ENCODE measurements around the gene AMPH.
"Not testable (repeated sequence)": the region's sequence is repeated elsewhere in the genome, so short reads cannot be mapped to it uniquely, and the experiment has no call there.

AMPH gene

GRCh38 chr7:38342135-38342534 is 289.0 kb downstream of the AMPH start:
- DNase-seq; intact Hi-C loops (cut with DNase I): not testable (repeated sequence)

- intact Hi-C loops (cut with DNase I), result not testable (repeated sequence)
- peak in 1 of 42 donors; percentile 29 for DNase-seq
Measured at GRCh38 chr7:38341172-38341705, 289.9 kb downstream of the AMPH start.

DNA sequence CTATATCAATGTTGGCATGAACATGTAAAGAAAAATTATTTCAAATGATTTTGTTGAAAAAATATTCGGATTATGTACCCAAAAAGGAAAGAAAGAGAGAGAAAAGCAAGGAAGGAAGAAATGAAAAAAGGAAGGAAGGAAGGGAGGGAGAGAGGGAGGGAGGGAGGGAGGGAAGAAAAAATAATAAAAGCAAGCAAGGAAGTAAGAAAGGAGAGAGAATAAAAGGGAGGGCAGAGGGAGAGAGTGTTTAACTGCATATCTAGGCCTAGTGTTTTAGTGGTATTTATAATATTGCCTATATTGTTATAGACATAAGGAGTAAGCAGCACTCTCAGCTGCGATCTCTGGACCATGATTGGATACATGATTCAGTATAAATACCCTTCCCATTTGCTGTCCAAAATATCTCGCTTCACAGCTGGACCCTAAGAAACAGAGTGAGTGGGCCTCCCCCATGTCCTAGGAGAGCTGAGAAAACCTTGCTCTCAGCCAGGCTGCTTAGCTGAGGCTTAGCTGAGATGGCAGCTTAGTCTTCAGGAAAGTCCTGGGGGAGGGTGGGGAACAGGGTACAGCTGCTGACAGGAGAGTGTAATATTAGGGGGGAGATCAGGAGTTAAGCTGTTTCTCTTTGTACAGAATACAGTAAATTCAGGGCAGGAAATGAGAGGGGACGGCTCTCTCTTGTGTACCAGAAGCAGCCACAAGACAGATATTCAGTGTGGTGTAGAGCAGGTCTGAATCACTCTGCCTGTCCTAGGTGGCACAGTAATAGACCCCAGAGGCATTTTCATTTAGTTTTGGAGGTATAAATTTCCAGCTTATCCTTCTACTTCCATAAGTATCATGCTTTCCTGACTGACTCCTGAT is 291.0 kb downstream of the AMPH start:
- intact Hi-C loops (cut with DNase I), result no loop called here

DNA sequence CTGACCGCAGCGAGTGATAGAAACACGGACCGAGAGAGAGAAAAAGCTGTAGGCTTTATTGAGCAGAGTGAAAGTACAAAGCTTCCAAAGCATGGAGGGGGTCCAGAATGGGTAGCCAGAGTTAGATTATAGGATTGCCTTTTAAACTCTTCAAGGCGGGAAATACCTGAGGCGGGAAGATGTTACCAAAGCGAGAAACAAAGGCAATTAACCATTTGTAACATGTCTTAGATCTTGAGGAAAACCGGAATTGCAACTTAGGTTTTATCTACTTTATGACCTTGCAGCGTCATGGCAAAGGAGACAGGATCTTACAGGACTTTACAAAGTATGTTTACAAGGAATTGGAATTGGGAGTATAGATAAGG is 295.0 kb downstream of the AMPH start:
- intact Hi-C loops (cut with DNase I); DNase-seq: not testable (repeated sequence)

More for the DNA sequence above, 291.0 kb downstream of the AMPH start:
- no peak for DNase-seq

DNA sequence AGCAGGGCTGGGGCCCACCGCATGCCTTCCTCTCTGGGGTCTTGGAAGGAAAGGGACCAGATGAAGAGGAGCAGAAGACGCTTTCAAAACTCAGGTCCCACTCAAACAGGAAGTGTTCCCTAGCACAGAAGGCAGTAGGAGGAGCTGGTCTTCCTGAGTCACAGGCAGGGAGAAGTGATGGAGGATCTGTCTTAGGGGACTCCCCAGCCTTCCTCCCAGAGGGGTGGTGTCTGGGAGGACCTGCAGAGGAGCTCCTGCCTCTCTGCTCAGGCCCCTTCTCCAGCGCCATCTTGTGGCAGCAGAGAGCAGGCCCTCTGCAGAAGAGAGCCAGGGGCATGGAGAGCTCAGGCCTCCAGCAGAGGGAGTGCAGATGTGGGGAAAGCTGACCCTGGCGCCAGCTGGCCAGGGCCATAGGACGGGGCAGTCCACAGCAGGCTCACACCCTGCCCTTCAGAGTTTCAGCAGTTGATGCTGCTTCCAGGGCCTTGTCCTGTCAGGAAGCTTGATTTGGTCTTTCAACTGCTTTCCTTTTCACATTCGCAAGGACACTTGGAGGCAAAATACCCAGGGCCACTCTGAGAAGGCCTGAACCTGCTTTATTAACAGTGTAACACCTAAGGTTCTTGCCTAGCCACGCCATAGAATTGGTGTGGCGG is 295.6 kb downstream of the AMPH start:
- peak; percentile 64 to 93 (median 84) for DNase-seq
- intact Hi-C loops (cut with DNase I), result no loop called here

DNA sequence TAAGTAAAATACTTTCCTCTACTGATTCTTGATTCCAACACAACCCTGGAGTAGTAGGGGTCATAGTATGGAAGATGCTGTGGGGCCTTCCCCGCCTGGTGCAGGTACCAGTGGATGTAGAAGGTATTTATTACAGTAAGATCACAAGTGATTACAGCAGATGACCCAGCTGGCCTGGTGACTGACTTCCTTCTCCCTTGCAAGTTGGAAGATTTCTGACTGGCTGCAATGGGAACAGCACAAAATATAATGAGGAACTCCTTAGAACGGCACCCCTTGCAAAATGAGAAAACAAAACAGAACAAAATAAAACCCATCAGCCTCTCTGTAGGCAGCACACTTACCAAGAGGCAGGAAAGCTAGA is 296.1 kb downstream of the AMPH start:
- intact Hi-C loops (cut with DNase I), result no loop called here
- DNase-seq, result peak in 1 of 42 donors; percentile 18

DNA sequence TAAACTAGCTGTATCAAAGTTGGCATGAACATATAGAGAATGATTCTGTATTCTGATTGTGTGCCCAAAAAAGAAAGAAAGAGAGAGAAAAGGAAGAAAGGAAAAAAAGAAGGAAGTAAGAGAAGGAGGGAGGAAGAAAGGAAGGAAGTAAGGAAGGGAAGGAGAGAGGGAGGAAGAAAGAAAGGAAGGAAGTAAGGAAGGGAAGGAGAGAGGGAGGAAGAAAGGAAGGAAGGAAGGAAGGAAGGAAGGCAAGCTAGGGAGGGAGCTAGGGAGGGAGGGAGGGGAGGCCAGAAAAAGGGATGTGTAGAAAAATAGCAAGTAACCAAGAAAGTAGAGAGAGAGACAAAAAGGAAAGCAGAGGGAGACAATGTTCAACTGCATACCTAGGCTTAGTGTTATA is 297.0 kb downstream of the AMPH start:
- DNase-seq, result no peak
- intact Hi-C loops (cut with DNase I), result no loop called here
